GM12878 (cell line): ENCODE measurements around the gene ADGRL3. TPM values are rescaled to one million over a fixed set of nuclear protein-coding genes. Genes with fewer than 3 reads are reported as not detected.

Source experiments
- ATAC-seq: fragments of 200-7000 bp; cut with Tn5 transposase; 3 replicates; pipeline ENCODE4 v1.9.1; 2020; ENCODE audit warnings: mild to moderate bottlenecking, moderate library complexity
- BruUV-seq: library from RNA; stranded (reverse); fragments of 400-500 nt; replicated peaks from 2 replicates; lab custom pipeline; 2021; lab: Mats Ljungman, UMichigan
- CTCF ChIA-PET: fragments of 300-600 bp; sonication (Branson Sonifier 250); formaldehyde crosslinking; extraction: SDS; loops from one replicate; lab custom pipeline; 2021; ENCODE audit warnings: inconsistent platforms; lab: Yijun Ruan, JAX
- POLR2A ChIA-PET: fragments of 350-600 bp; formaldehyde crosslinking; extraction: SDS; loops from one replicate; lab custom pipeline; 2021; ENCODE audit warnings: inconsistent platforms; lab: Charles Lee
- RAD21 ChIA-PET: fragments of 300-600 bp; sonication (Branson Sonifier 250); formaldehyde crosslinking; loops from one replicate; lab custom pipeline; 2023; ENCODE audit warnings: antibody characterized with exemption; ENCODE audit not compliant: unreplicated experiment; lab: Charles Lee
- SMC1A ChIA-PET: fragments of 300-600 bp; sonication (Branson Sonifier 250); formaldehyde crosslinking; loops from one replicate; lab custom pipeline; 2023; ENCODE audit not compliant: unreplicated experiment, uncharacterized antibody; lab: Charles Lee
- DNase-seq: peaks from one replicate; pipeline ENCODE4 v3.0.0-alpha.2; 2011; ENCODE audit warnings: low read depth, low spot score
- FAIRE-seq: peaks from 3 replicates; lab custom pipeline; 2011; peaks lifted over from hg19 to GRCh38; lab: Jason Lieb, UNC
- H2AFZ ChIP-seq: 2 replicates; pipeline ENCODE4 v1.6.0; 2011; ENCODE audit warnings: low read depth, low read length, control low read depth; ENCODE audit not compliant: control insufficient read depth
- H3K27ac ChIP-seq: 2 replicates; pipeline ENCODE4 v1.5.1; 2011; ENCODE audit warnings: control low read depth; ENCODE audit not compliant: control insufficient read depth, insufficient read depth
- H3K27me3 ChIP-seq, 2 experiments: replicated peaks in 1 of 2; 2 replicates each; pipeline versions ENCODE4 v1.6.0 to v1.6.1; 2011; ENCODE audit warnings: low read length in 1 of 2; ENCODE audit not compliant: control insufficient read depth in 2 of 2, insufficient read depth in 2 of 2
- H3K36me3 ChIP-seq, 2 experiments: 2 replicates each; pipeline ENCODE4 v1.5.1; 2011; ENCODE audit warnings: low read length in 1 of 2; ENCODE audit not compliant: control insufficient read depth in 2 of 2, insufficient read depth in 2 of 2
- H3K4me1 ChIP-seq: 2 replicates; pipeline ENCODE4 v1.6.1; 2011; ENCODE audit warnings: mild to moderate bottlenecking, low read length, moderate library complexity, mixed read lengths; ENCODE audit not compliant: control insufficient read depth, insufficient read depth
- H3K4me2 ChIP-seq: 2 replicates; pipeline ENCODE4 v1.6.0; 2011; ENCODE audit warnings: control low read depth; ENCODE audit not compliant: control insufficient read depth, insufficient read depth
- H3K4me3 ChIP-seq: fragments of 200-600 bp; sonication (generic); 2 replicates; pipeline ENCODE4 v1.5.1; 2016
- H3K79me2 ChIP-seq: 2 replicates; pipeline ENCODE4 v1.6.0; 2011; ENCODE audit warnings: low read length; ENCODE audit not compliant: control insufficient read depth, insufficient read depth
- H3K9ac ChIP-seq: 2 replicates; pipeline ENCODE4 v1.8.0; 2011; ENCODE audit warnings: low read length, control low read depth, mixed read lengths; ENCODE audit not compliant: control insufficient read depth, insufficient read depth
- H3K9me3 ChIP-seq: replicated peaks from 3 replicates; pipeline ENCODE4 v1.5.1; 2011; ENCODE audit warnings: mild to moderate bottlenecking, low read length; ENCODE audit not compliant: control insufficient read depth, insufficient read depth
- H4K20me1 ChIP-seq: 2 replicates; pipeline ENCODE4 v1.6.0; 2011; ENCODE audit not compliant: control insufficient read depth, insufficient read depth
- BRCA1 ChIP-seq: IDR thresholded peaks from 2 replicates; pipeline ENCODE4 v1.6.1; 2011; ENCODE audit warnings: low read depth, low read length, improper control_type of control experiment
- CBFB ChIP-seq: IDR thresholded peaks from 2 replicates; pipeline ENCODE4 v1.6.1; 2016; ENCODE audit warnings: antibody characterized with exemption, low read depth
- CREB1 ChIP-seq: IDR thresholded peaks from 2 replicates; pipeline ENCODE4 v1.6.1; 2012; ENCODE audit warnings: low read depth, mild to moderate bottlenecking, inconsistent platforms
- DPF2 ChIP-seq: fragments of 450-650 bp; IDR thresholded peaks from 2 replicates; pipeline ENCODE4 v1.6.1; 2017; ENCODE audit warnings: mild to moderate bottlenecking
- ETV6 ChIP-seq, 2 experiments: fragments of 450-650 bp in 1 of 2; IDR thresholded peaks in 1 of 2; conservative IDR thresholded peaks in 1 of 2; 2 replicates each; pipeline ENCODE4 v1.6.1; 2014; ENCODE audit warnings: antibody characterized with exemption in 1 of 2, borderline replicate concordance in 1 of 2, low read depth in 1 of 2, mild to moderate bottlenecking in 1 of 2, moderate library complexity in 1 of 2
- FOS ChIP-seq: IDR thresholded peaks from 3 replicates; pipeline ENCODE4 v1.6.1; 2011; ENCODE audit warnings: borderline replicate concordance; ENCODE audit not compliant: insufficient read length; ENCODE audit errors: extremely low read depth
- FOXM1 ChIP-seq: IDR thresholded peaks from 2 replicates; pipeline ENCODE4 v1.6.1; 2012; ENCODE audit warnings: low read depth, mild to moderate bottlenecking, inconsistent platforms, low read length, moderate library complexity
- GABPA ChIP-seq: IDR thresholded peaks from 2 replicates; pipeline ENCODE4 v1.6.1; 2014; ENCODE audit warnings: antibody characterized with exemption, low read depth, mild to moderate bottlenecking, inconsistent platforms
- IRF4 ChIP-seq: IDR thresholded peaks from 2 replicates; pipeline ENCODE4 v1.6.1; 2011; ENCODE audit warnings: low read depth, low read length
- KLF5 ChIP-seq: fragments of 450-650 bp; IDR thresholded peaks from 2 replicates; pipeline ENCODE4 v1.6.1; 2014; ENCODE audit warnings: mild to moderate bottlenecking; ENCODE audit not compliant: partially characterized antibody
- RAD21 ChIP-seq: IDR thresholded peaks from 2 replicates; pipeline ENCODE4 v1.6.1; 2011; ENCODE audit warnings: mild to moderate bottlenecking, low read depth, low read length, moderate library complexity; ENCODE audit not compliant: insufficient read depth
- RFX5 ChIP-seq: IDR thresholded peaks from 2 replicates; pipeline ENCODE4 v1.6.1; 2011; ENCODE audit warnings: low read depth, low read length, improper control_type of control experiment
- SMARCA5 ChIP-seq: fragments of 450-650 bp; IDR thresholded peaks from 2 replicates; pipeline ENCODE4 v1.6.1; 2017; ENCODE audit warnings: mild to moderate bottlenecking
- TCF12 ChIP-seq: IDR thresholded peaks from 2 replicates; pipeline ENCODE4 v1.6.1; 2011; ENCODE audit warnings: low read depth, mild to moderate bottlenecking, low read length
- TCF3 ChIP-seq: IDR thresholded peaks from 2 replicates; pipeline ENCODE4 v1.6.1; 2012; ENCODE audit warnings: low read depth, mild to moderate bottlenecking, low read length, borderline replicate concordance; ENCODE audit not compliant: insufficient read depth
- YBX1 ChIP-seq: fragments of 450-650 bp; IDR thresholded peaks from 2 replicates; pipeline ENCODE4 v1.6.1; 2016; ENCODE audit warnings: antibody characterized with exemption
- ZNF274 ChIP-seq: IDR thresholded peaks from one replicate; pipeline ENCODE4 v1.8.0; 2011; ENCODE audit not compliant: insufficient read length, insufficient read depth
- WGBS: methylation state at CpG from one replicate; pipeline ENCODE4 v1.1.6; 2016; ENCODE audit warnings: low lambda C conversion rate; ENCODE audit not compliant: insufficient replicate concordance, insufficient coverage; ENCODE audit errors: missing lambda C conversion rate; 5-methylcytosine and 5-hydroxymethylcytosine counted together
- in situ Hi-C: fragments of 300-500 bp; cut with MboI; formaldehyde crosslinking; loops from 9 replicates; pipeline ENCODE4 v1.14.3; 2018; ENCODE audit warnings: mixed read lengths
- intact Hi-C: fragments of 100-400 bp; cut with micrococcal nuclease; formaldehyde crosslinking; loops from one replicate; pipeline ENCODE4 v1.14.2; 2022; ENCODE audit not compliant: unreplicated experiment
- polyA plus RNA-seq, 11 experiments: library from polyadenylated mRNA; depleted of rRNA in 4 of 11; unstranded in 6 of 11; stranded (reverse) in 5 of 11; fragments of >200 nt; fragmentation: Nextera tagmentation in 4 of 11; fragmentation: Illumina TruSeq in 1 of 11; extraction: Ambion mirVana in 4 of 11; extraction: Trizol in 1 of 11; gene quantifications; 1 replicate in 1 of 11; 2 replicates in 10 of 11; pipeline versions ENCODE4 v1.2.1 to v1.2.3, GENCODE V29; 2011 to 2016; ENCODE audit warnings: inconsistent platforms in 2 of 11, missing spikeins in 2 of 11, low read depth in 1 of 11
- total RNA-seq, 4 experiments: library from RNA; depleted of rRNA in 3 of 4; stranded (reverse); fragments of >200 nt in 3 of 4; fragmentation: Illumina TruSeq in 1 of 4; extraction: Trizol in 1 of 4; gene quantifications; 2 replicates each; pipeline versions ENCODE4 v1.2.1 to v1.2.3, GENCODE V29; 2013 to 2021
- TF ChIP-seq, protein P1 (sequence below): fragments of 450-650 bp; IDR thresholded peaks from 2 replicates; pipeline ENCODE4 v1.6.1; 2018; ENCODE audit warnings: borderline replicate concordance, mild to moderate bottlenecking; ENCODE audit not compliant: partially characterized antibody
- TF ChIP-seq, protein P2 (sequence below): IDR thresholded peaks from 2 replicates; pipeline ENCODE4 v1.6.1; 2012; ENCODE audit warnings: low read depth, low read length, improper control_type of control experiment

Gene ADGRL3
- total and polyA plus RNA-seq, 10 of the 15 experiments (the other 5 are each of a cell fraction or from before 2014, with no cell fraction given) = 1.1 TPM; not detected in 9

DNA sequence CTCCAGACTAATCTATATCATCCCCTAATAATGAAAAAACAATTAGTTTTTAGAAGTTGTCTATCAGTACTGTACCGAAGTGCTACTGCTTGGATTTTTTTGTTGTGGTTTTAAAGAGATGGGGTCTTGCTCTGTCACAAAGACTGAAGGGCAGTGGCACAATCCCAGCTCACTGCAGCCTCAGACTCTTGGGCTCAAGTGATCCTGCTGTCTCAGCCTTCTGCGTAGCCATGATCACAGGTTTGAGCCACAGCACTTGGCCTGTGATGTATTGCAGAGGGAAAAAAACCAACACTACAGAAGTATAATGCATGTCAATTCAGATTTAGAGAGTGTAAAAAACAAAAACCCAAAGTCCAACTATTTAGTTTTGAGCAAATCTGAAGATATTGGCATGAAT lies 875.0 kb downstream of the ADGRL3 start:
- no peak for ATAC-seq
- ChIA-PET CTCF (interaction anchor here (0.9 kb wide), 1 partner anchor 11 kb away, joined by 4 read pairs; no protein-coding TSS in a partner anchor), SMC1A (no interaction called here), POLR2A (no interaction called here), RAD21 (no interaction called here)
- 21% methylated on average over 2 of the region's 2 CpGs for WGBS
- no peak overlapping the region for H3K4me2 ChIP-seq
- no peaks in the 10 kb centered on the region for H3K36me3 ChIP-seq
- no peak overlapping the region for H3K27ac ChIP-seq
- H3K4me3 ChIP-seq = no peak overlapping the region
- no peak overlapping the region for H3K9ac ChIP-seq
- no peak overlapping the region for H2AFZ ChIP-seq
- in situ Hi-C loops = no loop called here
- H3K79me2 ChIP-seq = no peaks in the 10 kb centered on the region
- H3K27me3 ChIP-seq = no peaks in the 10 kb centered on the region
- no peak for TF ChIP-seq TCF12
- no peak for TF ChIP-seq ETV6 (conservative IDR thresholded peaks at IDR 0.05 in 1 of 2, IDR thresholded peaks at IDR 0.05 in 1 of 2; ENCODE audit: borderline replicate concordance in 1 of 2, low read depth in 1 of 2)
- TF ChIP-seq FOXM1 = no peak
- no peak for TF ChIP-seq DPF2
- no peak for TF ChIP-seq BRCA1
- TF ChIP-seq CREB1 = no peak
- TF ChIP-seq IRF4 = no peak
- TF ChIP-seq RFX5 = no peak
- no peak for TF ChIP-seq GABPA
- no peak for TF ChIP-seq ZNF274
- TF ChIP-seq FOS = no peak
- TF ChIP-seq RAD21 = no peak
- TF ChIP-seq SMARCA5 = no peak
- TF ChIP-seq, protein P1, sequence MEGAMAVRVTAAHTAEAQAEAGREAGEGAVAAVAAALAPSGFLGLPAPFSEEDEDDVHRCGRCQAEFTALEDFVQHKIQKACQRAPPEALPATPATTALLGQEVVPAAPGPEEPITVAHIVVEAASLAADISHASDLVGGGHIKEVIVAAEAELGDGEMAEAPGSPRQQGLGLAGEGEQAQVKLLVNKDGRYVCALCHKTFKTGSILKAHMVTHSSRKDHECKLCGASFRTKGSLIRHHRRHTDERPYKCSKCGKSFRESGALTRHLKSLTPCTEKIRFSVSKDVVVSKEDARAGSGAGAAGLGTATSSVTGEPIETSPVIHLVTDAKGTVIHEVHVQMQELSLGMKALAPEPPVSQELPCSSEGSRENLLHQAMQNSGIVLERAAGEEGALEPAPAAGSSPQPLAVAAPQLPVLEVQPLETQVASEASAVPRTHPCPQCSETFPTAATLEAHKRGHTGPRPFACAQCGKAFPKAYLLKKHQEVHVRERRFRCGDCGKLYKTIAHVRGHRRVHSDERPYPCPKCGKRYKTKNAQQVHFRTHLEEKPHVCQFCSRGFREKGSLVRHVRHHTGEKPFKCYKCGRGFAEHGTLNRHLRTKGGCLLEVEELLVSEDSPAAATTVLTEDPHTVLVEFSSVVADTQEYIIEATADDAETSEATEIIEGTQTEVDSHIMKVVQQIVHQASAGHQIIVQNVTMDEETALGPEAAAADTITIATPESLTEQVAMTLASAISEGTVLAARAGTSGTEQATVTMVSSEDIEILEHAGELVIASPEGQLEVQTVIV = no peak
- no peak for TF ChIP-seq TCF3
- no peak for TF ChIP-seq YBX1
- no peak for TF ChIP-seq KLF5
- TF ChIP-seq, protein P2, sequence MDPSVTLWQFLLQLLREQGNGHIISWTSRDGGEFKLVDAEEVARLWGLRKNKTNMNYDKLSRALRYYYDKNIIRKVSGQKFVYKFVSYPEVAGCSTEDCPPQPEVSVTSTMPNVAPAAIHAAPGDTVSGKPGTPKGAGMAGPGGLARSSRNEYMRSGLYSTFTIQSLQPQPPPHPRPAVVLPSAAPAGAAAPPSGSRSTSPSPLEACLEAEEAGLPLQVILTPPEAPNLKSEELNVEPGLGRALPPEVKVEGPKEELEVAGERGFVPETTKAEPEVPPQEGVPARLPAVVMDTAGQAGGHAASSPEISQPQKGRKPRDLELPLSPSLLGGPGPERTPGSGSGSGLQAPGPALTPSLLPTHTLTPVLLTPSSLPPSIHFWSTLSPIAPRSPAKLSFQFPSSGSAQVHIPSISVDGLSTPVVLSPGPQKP = no peak
- no peak for TF ChIP-seq CBFB
- H4K20me1 ChIP-seq = no peaks in the 10 kb centered on the region
- intact Hi-C loops = no loop called here
- no peaks in the 10 kb centered on the region for H3K4me1 ChIP-seq
- no TSS peak for BruUV-seq
- H3K9me3 ChIP-seq = no peaks in the 10 kb centered on the region
- FAIRE-seq = no peak
- no peak for DNase-seq
